Measurements from ENCODE around the gene CASP8AP2.
"Not testable (repeated sequence)": the region's sequence is repeated elsewhere in the genome, so short reads cannot be mapped to it uniquely, and the experiment has no call there.

The CASP8AP2 gene

DNA sequence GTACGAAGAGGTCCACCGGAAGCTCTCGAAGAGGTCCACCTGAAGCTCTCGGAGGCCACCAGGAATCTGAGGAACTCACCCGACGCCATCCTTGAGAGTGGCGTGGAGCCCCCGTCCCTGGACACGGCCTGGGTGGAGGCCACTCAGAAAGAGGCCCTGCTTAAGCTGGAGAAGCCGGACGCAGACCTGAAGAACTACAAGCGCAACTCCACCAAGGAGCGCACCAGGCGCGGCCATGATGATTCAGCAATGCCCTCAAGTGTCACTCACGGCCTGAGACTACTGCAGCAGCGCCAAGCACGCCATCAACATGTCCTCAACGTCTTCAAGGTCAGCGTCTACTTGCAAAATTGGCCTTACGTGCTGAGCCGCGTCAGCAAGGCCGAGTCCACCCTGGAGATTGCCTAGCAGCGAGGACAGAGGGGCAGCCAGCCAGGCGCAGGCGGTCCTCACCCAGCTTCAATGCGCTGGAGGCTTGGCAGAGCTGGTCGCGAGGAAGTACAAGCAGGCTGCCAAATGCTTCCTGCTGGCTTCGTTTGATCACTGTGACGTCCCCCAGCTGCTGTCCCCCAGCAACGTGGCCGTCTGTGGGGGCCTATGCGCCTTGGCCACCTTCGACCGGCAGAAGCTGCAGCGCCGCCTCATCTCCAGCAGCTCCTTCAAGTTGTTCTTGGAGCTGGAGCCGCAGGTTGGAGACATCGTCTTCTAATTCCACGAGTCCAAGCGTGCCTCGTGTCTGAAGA is 56.9 kb downstream of the CASP8AP2 start:
- in situ Hi-C loops (cut with MboI; ENCODE audit: low sequenced_read_pairs): no loop called here

DNA sequence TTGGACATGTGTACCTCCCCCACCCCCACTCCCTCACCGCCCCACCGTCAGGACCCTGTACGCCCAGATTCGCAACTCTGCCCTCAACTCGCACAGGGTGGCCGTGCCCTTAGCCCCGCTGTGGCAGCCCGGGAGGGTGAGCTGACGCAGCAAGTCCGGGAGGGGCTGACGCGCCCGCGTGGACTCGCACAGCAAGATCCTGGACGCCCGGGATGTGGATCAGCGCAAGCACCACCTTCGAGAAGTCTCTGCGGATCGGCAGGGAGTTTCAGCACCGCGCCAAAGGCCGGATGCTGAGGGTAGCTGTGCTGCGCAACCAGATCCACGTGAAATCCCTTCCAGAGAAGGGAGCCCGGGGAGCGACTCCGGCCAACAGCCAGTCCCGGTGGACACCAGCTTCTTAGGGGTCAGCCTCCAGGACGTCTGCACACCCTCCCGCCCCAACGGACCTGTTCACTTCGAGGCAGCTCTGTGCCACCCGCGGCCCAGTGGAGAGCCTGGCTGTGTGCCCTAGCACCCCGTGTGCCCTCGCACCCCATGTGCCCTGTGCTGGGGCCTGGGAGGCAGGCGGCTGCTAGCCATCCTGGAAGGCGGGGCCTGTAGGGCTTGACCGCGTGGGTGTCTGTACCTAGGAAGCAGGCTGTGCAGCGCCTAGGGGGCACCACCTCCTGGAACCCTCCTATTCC is 57.9 kb downstream of the CASP8AP2 start:
- in situ Hi-C loops (cut with MboI; ENCODE audit: low sequenced_read_pairs): no loop called here

DNA sequence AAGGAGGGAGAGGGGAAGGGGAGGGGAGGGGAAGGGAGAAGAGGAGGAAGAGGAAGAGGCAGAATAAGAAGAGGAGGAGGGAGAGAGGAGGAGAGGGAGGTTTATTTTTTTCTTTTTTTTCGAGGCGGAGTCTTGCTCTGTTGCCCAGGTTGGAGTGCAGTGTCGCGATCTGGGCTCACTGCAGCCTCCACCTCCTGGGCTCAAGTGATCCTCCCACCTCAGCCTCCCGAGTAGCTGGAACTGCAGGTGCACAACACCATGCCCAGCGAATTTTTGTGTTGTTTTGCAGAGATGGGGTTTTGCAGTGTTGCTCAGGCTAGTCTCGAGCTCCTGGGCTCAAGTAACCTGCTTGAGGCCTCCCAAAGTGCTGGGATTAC is 58.4 kb downstream of the CASP8AP2 start:
- in situ Hi-C loops (cut with MboI; ENCODE audit: low sequenced_read_pairs): no loop called here

DNA sequence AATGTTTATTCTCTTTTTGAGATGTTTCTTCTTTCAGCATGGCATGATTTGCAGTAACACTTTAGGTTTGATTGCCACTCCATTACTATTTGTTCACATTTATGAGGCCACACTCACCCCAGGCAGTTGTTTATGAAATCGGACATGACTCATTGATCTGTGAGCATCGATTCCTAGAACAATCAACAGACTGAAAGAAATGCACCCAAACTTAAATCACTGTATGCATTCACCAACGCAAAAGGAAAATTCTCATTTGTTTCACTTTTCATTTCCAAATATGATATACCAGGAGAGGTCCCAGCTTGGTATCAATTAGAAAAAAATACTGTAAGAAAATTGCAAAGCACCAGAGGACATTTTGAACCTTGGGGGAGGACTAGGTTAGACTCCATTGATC is 59.2 kb downstream of the CASP8AP2 start:
- in situ Hi-C loops (cut with MboI; ENCODE audit: low sequenced_read_pairs): no loop called here

DNA sequence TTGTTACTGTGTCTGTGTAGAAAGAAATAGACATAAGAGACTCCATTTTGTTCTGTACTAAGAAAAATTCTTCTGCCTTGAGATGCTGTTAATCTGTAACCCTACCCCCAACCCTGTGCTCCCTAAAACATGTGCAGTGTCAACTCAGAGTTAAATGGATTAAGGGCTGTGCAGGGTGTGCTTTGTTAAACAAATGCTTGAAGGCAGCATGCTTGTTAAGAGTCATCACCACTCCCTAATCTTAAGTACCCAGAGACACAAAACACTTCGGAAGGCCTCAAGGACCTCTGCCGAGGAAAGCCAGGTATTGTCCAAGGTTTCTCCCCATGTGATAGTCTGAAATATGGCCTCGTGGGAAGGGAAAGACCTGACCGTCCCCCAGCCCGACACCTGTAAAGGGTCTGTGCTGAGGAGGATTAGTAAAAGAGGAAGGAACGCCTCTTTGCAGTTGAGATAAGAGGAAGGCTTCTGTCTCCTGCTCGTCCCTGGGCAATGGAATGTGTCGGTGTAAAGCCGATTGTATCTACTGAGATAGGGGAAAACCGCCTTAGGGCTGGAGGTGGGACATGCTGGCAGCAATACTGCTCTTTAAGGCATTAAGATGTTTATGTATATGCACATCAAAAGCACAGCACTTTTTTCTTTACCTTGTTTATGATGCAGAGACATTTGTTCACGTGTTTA is 61.3 kb downstream of the CASP8AP2 start:
- in situ Hi-C loops (cut with MboI; ENCODE audit: low sequenced_read_pairs): not testable (repeated sequence)

- in situ Hi-C loops (cut with MboI; ENCODE audit: low sequenced_read_pairs): not testable (repeated sequence)
Observed at GRCh38 chr6:89892577-89892976, 62.9 kb downstream of the CASP8AP2 start.

- in situ Hi-C loops (cut with MboI; ENCODE audit: low sequenced_read_pairs): no loop called here
Observed at GRCh38 chr6:89894169-89894568, 64.5 kb downstream of the CASP8AP2 start, which contains the start of gene GJA10. TSS of gene GJA10 (plus strand) at chr6:89894469. CDS start at chr6:89894469, 0 bp downstream.

DNA sequence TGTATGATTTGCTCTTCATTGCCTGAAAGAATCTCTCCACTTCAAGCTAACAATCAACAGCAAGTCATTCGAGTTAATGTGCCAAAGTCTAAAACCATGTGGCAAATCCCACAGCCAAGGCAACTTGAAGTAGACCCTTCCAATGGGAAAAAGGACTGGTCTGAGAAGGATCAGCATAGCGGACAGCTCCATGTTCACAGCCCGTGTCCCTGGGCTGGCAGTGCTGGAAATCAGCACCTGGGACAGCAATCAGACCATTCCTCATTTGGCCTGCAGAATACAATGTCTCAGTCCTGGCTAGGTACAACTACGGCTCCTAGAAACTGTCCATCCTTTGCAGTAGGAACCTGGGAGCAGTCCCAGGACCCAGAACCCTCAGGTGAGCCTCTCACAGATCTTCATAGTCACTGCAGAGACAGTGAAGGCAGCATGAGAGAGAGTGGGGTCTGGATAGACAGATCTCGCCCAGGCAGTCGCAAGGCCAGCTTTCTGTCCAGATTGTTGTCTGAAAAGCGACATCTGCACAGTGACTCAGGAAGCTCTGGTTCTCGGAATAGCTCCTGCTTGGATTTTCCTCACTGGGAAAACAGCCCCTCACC is 65.7 kb downstream of the CASP8AP2 start:
- in situ Hi-C loops (cut with MboI; ENCODE audit: low sequenced_read_pairs): no loop called here

DNA sequence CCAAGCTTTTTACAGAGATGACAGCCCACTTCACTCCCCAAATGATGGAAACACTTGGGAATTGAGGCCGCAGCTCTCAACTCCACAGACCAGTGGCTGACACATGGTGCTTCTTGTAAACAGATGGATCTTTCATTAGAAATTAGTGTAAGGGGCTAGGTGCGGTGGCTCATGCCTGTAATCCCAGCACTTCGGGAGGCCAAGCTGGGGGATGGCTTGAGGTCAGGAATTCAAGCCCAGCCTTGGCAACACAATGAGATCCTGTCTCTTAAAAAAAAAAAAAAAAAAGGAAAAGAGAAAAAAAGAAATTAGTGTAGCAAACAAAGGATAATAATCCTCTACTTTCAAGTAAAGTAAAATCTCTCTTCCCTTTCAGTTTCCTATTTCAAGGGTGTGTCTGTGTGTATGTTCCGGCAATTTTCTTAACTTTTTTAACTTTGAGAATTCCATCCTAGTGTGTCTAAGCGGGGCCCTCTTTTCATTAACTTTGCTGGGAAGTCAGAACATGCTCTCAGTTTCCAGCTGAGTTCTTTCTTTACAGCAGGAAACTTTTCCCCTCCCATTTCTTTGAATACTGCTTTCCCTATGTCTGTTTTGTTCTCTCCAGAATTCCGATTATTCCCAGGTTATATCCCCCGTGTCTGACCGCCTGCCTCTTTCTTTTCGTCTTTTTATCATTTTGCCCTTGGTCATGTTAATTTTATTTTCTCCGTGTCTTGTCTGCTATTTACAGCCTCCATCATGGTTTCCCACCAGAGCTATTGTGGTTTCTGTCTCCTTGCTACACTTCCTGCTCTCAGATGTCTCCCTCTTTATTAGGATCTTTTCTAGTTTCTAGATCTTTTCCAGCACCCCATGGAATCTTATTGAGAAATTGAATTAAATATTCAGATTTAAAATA is 80.6 kb downstream of the CASP8AP2 start:
- in situ Hi-C loops (cut with MboI; ENCODE audit: low sequenced_read_pairs): not testable (repeated sequence)

GRCh38 chr6:89910902-89911240 is 81.2 kb downstream of the CASP8AP2 start:
- in situ Hi-C loops (cut with MboI; ENCODE audit: low sequenced_read_pairs): no loop called here

DNA sequence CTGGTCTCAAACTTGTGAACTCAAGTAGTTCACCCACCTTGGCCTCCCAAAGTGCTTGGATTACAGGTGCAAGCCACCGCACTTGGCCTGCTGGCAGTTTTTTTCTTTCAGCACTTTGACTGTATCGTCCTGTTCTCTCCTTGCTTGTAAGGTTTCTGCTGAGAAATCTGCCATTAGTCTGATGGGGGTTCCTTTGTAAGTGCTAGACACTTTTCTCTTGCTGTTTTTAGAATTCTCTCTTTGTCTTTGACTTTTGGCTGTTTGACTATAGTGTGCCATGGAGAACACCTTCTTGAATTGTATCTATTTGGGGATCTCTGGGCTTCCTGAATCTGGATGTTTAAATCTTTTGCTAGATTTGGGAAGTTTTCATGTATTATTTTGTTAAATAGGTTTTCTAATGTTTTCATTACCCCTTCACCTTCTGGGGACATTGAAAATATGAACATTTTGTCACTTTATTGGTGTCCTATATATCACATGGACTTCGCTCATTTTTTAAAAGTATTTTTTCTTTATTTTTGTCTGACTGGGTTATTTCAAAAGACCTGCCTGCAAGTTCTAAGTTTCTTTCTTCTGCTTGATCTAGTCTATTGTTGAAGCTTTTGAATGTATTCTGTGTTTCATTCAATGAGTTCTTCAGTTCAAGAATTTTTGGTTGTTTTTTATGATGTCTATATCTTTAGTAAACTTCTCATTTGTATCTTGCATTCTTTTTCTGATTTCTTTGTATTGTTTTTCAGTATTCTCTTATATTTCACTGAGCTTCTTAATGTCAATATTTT is 86.6 kb downstream of the CASP8AP2 start:
- in situ Hi-C loops (cut with MboI; ENCODE audit: low sequenced_read_pairs): no loop called here

- in situ Hi-C loops (cut with MboI; ENCODE audit: low sequenced_read_pairs): no loop called here
Observed at GRCh38 chr6:89917216-89917615, 87.5 kb downstream of the CASP8AP2 start.

DNA sequence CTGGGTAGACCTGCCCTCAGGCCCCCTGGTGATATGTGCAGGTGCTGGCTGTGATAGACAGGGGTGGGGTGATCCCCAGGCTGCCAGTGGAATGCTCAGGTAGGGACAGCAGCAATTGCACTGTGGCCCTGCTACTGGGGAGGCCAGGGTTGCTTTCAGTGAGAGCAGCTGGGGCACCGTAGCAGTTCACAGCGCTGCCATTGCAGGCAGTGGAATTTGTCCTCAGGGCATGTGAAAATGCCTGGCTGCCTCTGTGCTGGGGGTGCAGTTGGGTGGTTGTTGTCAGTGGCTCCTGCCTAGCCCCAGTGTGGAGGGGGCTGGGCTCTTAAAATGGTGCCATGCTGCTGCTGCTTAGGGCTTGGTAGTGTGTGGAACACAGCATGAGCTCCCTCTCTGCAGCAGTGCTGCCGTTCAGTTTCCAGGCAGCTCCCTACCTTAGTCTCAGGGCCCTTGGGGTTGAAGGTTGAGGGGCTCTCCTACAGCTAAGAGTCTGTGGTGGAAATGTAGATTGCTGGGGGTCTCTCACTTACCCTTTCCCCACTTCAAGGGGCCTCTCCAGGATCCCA is 88.2 kb downstream of the CASP8AP2 start:
- in situ Hi-C loops (cut with MboI; ENCODE audit: low sequenced_read_pairs): no loop called here
